ENCODE measurements around the gene PKNOX1.
"Not testable (repeated sequence)": the region's sequence is repeated elsewhere in the genome, so short reads cannot be mapped to it uniquely, and the experiment has no call there.

DNA sequence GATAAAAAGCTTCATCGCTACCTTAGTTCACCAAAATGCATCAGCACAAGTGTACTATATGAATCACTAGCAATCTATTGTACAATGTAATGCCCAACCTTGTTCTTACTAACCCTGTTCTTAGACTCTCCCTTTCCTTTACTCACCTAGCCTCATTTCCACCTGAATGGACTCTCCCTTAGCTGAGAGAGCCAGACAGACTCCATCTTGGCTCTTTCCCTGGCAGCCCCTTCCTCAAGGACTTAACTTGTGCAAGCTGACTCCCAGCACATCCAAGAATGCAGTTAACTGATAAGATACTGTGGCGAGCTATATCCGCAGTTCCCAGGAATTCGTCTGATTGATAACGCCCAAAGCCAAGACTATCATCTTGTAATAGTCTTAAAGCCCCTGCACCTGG is 38.0 kb upstream of the PKNOX1 start:
- TF ChIP-seq, protein P1, sequence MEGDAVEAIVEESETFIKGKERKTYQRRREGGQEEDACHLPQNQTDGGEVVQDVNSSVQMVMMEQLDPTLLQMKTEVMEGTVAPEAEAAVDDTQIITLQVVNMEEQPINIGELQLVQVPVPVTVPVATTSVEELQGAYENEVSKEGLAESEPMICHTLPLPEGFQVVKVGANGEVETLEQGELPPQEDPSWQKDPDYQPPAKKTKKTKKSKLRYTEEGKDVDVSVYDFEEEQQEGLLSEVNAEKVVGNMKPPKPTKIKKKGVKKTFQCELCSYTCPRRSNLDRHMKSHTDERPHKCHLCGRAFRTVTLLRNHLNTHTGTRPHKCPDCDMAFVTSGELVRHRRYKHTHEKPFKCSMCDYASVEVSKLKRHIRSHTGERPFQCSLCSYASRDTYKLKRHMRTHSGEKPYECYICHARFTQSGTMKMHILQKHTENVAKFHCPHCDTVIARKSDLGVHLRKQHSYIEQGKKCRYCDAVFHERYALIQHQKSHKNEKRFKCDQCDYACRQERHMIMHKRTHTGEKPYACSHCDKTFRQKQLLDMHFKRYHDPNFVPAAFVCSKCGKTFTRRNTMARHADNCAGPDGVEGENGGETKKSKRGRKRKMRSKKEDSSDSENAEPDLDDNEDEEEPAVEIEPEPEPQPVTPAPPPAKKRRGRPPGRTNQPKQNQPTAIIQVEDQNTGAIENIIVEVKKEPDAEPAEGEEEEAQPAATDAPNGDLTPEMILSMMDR (IDR thresholded peaks at IDR 0.05): not testable (repeated sequence)
- TF ChIP-seq EP300 (IDR thresholded peaks at IDR 0.05): not testable (repeated sequence)
